ENCODE measurements around the gene RNF7.
"Not testable (repeated sequence)": the region's sequence is repeated elsewhere in the genome, so short reads cannot be mapped to it uniquely, and the experiment has no call there.

RNF7 gene

GRCh38 chr3:141783632-141784031 lies 45.5 kb downstream of the RNF7 start:
- FAIRE-seq, result no peak

- FAIRE-seq, result no peak
Measured at GRCh38 chr3:141784096-141784495, 46.0 kb downstream of the RNF7 start.

GRCh38 chr3:141784531-141784930 lies 46.4 kb downstream of the RNF7 start:
- FAIRE-seq, result no peak

- no peak for FAIRE-seq
Measured at GRCh38 chr3:141788149-141788548, 50.1 kb downstream of the RNF7 start.

GRCh38 chr3:141788750-141789149 lies 50.7 kb downstream of the RNF7 start:
- not testable (repeated sequence) for FAIRE-seq

- FAIRE-seq, result no peak
Measured at GRCh38 chr3:141789281-141789680, 51.2 kb downstream of the RNF7 start.

- FAIRE-seq, result no peak
Measured at GRCh38 chr3:141790171-141790570, 52.1 kb downstream of the RNF7 start.

GRCh38 chr3:141792495-141792894 lies 54.4 kb downstream of the RNF7 start:
- no peak for FAIRE-seq

GRCh38 chr3:141793476-141794260 lies 55.6 kb downstream of the RNF7 start:
- FAIRE-seq, result no peak

GRCh38 chr3:141795276-141795675 lies 57.2 kb downstream of the RNF7 start:
- no peak for FAIRE-seq

- no peak for FAIRE-seq
Measured at GRCh38 chr3:141795741-141796080, 57.6 kb downstream of the RNF7 start.

- no peak for FAIRE-seq
Measured at GRCh38 chr3:141796081-141796888, 58.2 kb downstream of the RNF7 start.

Measured in TTC549 (cell line).